GM12891 (cell line): Measurements from ENCODE around the gene ZNF407.
A peak's percentile ranks its signal among the peaks of the same experiment; 100 is the strongest.

ENCODE experiments used
- DNase-seq: peaks from one replicate; pipeline ENCODE4 v3.0.0; 2011; ENCODE audit warnings: low spot score; ENCODE audit not compliant: insufficient read length
- FAIRE-seq: peaks from 2 replicates; lab custom pipeline; 2011; peaks lifted over from hg19 to GRCh38; lab: Jason Lieb, UNC
- PAX5 ChIP-seq: IDR thresholded peaks from 2 replicates; pipeline ENCODE4 v1.6.1; 2011; ENCODE audit warnings: low read length, moderate library complexity, mild to moderate bottlenecking; ENCODE audit not compliant: insufficient read depth, severe bottlenecking
- POLR2A ChIP-seq: IDR thresholded peaks from 2 replicates; pipeline ENCODE4 v1.6.1; 2011; ENCODE audit warnings: low read depth, low read length, control low read depth
- POLR2AphosphoS5 ChIP-seq: IDR thresholded peaks from 2 replicates; pipeline ENCODE4 v1.6.1; 2011; ENCODE audit warnings: low read depth, low read length, control low read depth
- POU2F2 ChIP-seq: IDR thresholded peaks from 2 replicates; pipeline ENCODE4 v1.6.1; 2011; ENCODE audit warnings: low read depth, mild to moderate bottlenecking, control low read depth, low read length, moderate library complexity
- SPI1 ChIP-seq: IDR thresholded peaks from 2 replicates; pipeline ENCODE4 v1.6.1; 2011; ENCODE audit warnings: low read depth, low read length, control low read depth
- TAF1 ChIP-seq: IDR thresholded peaks from 2 replicates; pipeline ENCODE4 v1.6.1; 2011; ENCODE audit warnings: low read depth, low read length, control low read depth

The ZNF407 gene

DNA sequence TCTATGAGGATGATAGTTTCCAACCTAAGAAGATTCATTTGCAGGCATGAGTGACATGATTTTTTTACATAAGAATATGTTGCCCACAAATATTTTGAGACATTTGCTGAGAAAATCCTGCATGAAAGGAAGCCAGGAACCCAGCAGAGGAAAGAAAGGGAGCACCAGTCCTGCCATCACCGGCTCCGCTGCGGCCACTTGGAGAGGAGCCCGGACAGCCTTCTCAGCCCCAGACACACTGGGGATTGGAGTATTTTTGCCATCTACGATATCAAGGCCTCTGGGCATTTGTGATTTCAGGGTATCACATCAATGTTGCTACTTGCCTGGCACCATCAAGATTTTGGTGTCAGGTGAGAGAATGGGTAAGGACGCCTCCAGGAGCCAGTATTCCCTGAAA, 383.0 kb downstream of the ZNF407 start:
- FAIRE-seq (no peak), DNase-seq (no peak)
- no peak for TF ChIP-seq POU2F2
- TF ChIP-seq POLR2A: no peak
- TF ChIP-seq SPI1: no peak
- no peak for TF ChIP-seq TAF1
- no peak for TF ChIP-seq POLR2AphosphoS5
- no peak for TF ChIP-seq PAX5

DNA sequence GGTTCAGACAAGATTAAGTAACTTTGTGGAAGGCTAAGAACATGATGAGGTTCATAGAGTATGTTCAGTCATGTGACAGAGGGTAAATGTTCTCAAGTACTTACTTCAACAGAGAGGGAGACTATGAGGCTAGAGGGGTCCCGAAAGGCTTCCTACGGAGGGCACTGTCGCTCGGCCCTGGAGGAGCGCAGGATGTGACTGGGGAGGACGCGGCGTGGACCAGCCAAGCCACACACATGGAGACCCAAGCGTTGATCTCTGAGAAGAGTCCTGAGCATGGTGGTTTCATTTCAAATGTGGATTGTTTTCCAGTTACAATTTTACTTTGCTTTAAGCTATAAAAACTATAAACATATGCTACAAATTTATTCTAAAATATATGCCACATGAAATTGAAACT, 383.8 kb downstream of the ZNF407 start:
- no peak for DNase-seq
- FAIRE-seq: no peak
- TF ChIP-seq SPI1 (no peak), POLR2AphosphoS5 (no peak), POLR2A (no peak), POU2F2 (no peak), PAX5 (no peak), TAF1 (no peak)

DNA sequence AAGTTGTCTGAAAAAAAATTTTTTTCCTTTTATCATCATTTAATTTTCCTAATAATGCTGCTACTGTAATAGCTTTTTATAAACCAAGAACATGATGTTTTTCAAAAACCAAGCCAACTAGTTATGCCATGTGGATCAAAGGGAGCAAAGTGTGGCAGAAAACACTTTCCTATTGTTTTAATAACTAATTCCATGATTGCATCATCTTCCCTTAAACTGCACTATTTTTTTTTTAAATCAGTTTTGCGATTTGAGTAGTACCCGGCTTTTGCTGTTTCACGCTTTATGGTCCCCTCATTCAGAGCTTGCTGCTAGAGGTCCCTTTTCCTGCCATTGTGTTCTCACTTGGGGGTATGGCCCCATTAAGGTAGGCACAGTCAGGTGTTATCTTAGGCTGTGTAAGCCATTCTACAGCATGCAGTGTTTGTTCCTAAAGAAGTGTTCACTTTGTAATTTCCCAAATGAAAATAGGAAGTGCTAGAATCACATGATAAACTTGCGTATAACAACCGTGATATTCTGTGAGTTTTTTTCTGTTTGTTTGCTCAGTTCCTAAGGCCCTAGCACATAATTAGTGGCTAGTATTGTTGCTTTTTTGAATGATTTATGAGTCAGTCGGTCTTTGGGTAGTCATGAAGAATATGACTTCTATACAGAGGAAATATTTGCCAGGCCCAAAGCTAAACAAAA, 385.4 kb downstream of the ZNF407 start:
- DNase-seq (no peak), FAIRE-seq (no peak)
- TF ChIP-seq SPI1 (no peak), POU2F2 (no peak), POLR2A (no peak)

DNA sequence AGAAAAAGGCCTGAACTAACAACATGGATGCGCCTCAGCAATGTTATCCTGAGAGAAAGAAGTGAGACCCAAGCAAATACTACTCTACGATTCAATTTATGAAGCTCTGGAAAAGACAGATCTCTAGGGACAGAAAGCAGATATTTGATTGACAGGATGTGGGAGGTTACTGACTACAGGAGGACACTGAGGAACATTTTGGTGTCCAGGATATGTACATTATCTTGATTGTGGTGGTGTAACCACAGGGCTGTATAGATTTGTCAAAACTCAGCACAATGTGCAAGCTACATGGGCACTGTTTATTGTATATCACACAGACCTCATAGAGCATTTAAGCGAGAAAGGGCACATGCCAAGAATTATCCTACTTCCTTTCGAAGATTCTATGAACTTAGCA, 391.5 kb downstream of the ZNF407 start:
- DNase-seq (no peak), FAIRE-seq (peak; percentile 20)
- TF ChIP-seq TAF1 (no peak), PAX5 (no peak), POLR2A (no peak), POU2F2 (no peak)

DNA sequence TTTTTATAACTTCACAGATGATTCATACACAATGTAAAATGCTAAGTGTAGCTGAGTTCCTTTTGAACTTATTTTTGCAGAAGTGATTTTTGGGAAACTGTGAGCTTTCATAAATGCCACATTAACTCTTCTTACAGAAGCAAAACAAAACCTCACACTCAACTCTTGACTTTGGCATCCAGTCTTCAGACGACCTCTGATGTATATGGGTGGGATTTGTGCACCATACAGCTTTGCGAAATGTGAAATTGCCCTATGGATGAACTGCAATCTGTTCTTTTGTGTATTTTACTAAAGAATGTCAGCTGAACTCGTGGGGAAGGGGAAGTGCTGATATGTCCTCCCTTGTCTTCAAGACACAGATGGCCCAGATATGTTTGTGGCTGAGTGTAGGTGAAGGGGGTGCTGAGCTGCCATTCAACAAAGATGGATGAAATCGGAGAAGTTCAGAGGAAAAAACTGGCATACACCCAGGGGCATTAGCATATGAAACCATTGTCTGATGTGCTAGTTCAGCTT, 393.0 kb downstream of the ZNF407 start:
- DNase-seq: no peak
- TF ChIP-seq SPI1: 0 out of 2 replicates have a peak, but pooled peaks have one; percentile 28
- no peak for TF ChIP-seq PAX5
- no peak for TF ChIP-seq POLR2AphosphoS5
- TF ChIP-seq POU2F2: no peak
- no peak for TF ChIP-seq POLR2A
- peak; percentile 26 for FAIRE-seq

DNA sequence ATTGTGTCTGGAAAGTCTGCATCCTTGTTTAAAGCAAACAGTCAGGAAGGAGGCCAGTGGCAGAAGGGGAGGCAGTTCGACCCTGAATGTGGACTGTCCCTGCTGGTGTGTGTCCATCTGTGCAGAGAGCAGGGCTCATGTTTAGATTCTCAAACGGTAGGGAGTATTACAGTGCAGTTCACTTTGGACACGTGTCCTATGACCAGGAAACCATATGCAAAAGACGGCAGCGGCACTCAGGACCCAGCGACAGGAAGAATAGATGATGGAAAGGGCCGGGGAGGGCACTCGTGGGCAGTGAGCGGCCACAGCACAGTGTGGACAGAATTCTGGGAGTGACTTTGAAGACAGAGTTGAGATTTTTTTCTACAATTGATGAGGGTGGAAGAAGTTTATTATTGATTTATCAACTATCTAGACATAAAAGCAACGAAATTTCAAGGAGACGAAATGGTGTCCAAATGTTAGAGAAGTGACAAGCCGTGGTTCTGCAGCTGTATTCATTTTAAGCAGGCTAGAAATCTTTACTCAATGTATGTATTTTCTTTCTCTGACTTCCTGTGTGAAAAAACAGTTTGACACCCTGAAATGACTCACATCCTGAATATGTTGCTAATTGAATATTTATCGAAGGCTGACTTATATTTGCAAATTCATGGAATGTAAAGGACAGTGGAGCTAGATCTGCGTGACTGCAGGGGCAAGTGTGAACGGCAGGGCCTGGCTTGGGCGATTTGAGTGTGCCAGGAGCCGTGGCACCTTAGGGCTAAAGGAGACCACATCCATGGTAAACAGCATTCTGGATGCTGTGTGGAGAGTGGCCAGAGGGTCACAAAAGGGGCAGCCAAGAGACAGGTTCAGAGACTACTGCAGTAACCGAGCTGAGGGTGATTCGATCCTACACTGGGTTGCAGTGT, 397.1 kb downstream of the ZNF407 start:
- TF ChIP-seq SPI1 (peak; percentile 26; the same call in 1 of the 2 replicates), POLR2AphosphoS5 (no peak)
- peak; percentile 62 for FAIRE-seq
- DNase-seq: no peak

DNA sequence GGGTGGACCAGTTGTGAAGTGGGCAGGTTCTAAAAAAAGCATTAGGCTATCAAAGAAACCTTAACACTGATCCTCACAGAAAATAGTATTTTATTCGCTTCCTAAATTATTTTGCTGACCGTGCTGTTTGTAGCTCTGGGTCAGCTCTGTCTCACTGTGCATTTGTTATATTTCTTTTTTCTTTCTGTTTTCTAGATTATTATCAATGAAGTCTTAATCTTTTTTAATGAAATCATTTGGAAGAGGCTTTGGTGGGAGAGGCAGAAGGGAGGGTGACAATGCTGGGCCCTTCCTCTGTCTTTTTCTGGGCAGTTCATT, 397.7 kb downstream of the ZNF407 start:
- TF ChIP-seq SPI1 (no peak), PAX5 (no peak), TAF1 (no peak), POLR2AphosphoS5 (no peak), POLR2A (no peak), POU2F2 (no peak)
- FAIRE-seq: no peak

DNA sequence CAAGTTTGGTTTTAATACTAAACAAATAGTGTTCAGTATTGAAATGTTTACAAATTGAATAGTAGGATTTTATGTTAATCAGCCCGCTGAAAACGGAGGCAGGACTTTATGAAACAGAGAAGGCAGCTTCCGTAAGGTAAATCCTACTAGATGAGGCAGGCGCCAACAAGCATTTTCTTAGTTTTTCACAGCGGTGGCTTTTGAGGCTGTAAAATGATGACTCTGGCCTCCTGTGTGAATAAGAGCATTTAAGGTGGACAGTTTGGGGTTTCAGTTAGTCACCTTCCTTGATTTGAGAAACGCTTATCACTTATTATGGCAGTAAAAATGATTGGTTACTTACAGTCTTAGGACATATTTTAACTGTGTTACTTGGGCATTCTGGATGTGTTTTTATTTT, 398.4 kb downstream of the ZNF407 start:
- no peak for TF ChIP-seq SPI1
- no peak for TF ChIP-seq POLR2AphosphoS5
- TF ChIP-seq POU2F2: no peak
- no peak for TF ChIP-seq TAF1
- no peak for TF ChIP-seq POLR2A
- TF ChIP-seq PAX5: no peak
- DNase-seq (no peak), FAIRE-seq (no peak)

More for the DNA sequence above, 397.7 kb downstream of the ZNF407 start:
- DNase-seq: no peak

DNA sequence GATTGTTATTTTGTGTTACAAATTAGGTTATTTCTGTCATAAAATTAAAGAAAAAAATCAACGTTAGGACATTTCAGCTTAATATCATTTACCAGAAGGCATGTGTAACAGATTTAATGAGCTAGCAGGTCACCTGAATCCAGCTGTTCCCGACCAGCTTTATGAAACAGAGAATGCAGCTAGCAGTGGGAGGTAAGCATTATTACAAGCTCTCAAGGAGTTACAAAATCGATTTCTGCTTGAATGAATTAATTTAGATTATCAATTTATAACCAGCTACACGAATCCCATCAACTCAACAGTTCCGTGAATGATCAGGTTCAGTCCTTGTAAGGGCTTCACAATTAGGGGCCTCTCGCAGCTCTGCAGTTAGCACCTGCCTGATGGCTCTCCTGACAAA, 399.3 kb downstream of the ZNF407 start:
- TF ChIP-seq TAF1: no peak
- no peak for DNase-seq
- FAIRE-seq: no peak

DNA sequence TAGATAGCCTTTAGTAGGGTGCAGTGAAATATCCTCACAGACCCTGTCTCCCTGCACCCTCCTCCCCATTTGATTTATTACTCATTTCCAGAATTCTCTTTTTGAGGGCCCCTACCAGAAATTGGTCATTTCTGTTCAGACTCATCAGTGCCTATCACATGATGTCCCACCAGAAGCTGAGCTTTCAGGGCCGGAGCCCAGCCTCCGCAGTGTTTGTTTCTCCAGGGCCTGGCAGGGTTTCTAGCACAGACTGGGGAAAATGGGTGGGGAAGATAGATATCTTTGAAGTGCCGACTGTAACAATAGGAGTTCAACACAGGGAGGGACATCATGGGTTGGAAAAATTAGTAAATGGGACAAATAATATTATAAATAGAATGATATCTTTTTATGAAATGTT, 403.2 kb downstream of the ZNF407 start:
- no peak for FAIRE-seq
- DNase-seq: no peak

More for the DNA sequence above, 403.2 kb downstream of the ZNF407 start:
- TF ChIP-seq PAX5 (no peak), TAF1 (no peak), SPI1 (no peak), POU2F2 (no peak), POLR2A (no peak), POLR2AphosphoS5 (no peak)
